Suprapubic skin (tissue), 4 donors: ENCODE results near the gene OR7C1. TPM values are rescaled to one million over a fixed set of nuclear protein-coding genes. Genes with fewer than 3 reads are reported as not detected.
"Not testable (repeated sequence)": the region's sequence is repeated elsewhere in the genome, so short reads cannot be mapped to it uniquely, and the experiment has no call there.

Experiments used
- DNase-seq, 2 donors: peaks; one replicate each; pipeline ENCODE4 v3.0.0-alpha.2; 2019; ENCODE audit warnings: low spot score in 2 of 2
- H3K27ac ChIP-seq: fragments of 200-600 bp; sonication (generic); one replicate; pipeline ENCODE4 v1.5.1; 2019
- H3K27me3 ChIP-seq: fragments of 200-600 bp; sonication (generic); one replicate; pipeline ENCODE4 v1.5.1; 2019
- H3K36me3 ChIP-seq: fragments of 200-600 bp; sonication (generic); one replicate; pipeline ENCODE4 v1.5.1; 2019
- H3K4me1 ChIP-seq: fragments of 200-600 bp; sonication (generic); one replicate; pipeline ENCODE4 v1.5.1; 2019
- H3K4me3 ChIP-seq: fragments of 200-600 bp; sonication (generic); one replicate; pipeline ENCODE4 v1.5.1; 2019; ENCODE audit warnings: mild to moderate bottlenecking
- H3K9me3 ChIP-seq: fragments of 200-600 bp; sonication (generic); one replicate; pipeline ENCODE4 v1.5.1; 2019
- EP300 ChIP-seq: sonication (generic); formaldehyde crosslinking; IDR thresholded peaks from one replicate; pipeline ENCODE4 v1.6.1; 2017; ENCODE audit warnings: antibody characterized with exemption
- POLR2A ChIP-seq, 2 donors: fragments of 450-650 bp; IDR thresholded peaks; one replicate each; pipeline ENCODE4 v1.6.1; 2017; ENCODE audit warnings: antibody characterized with exemption in 2 of 2, mild to moderate bottlenecking in 2 of 2, moderate library complexity in 2 of 2
- POLR2AphosphoS5 ChIP-seq, 3 donors: sonication (generic); formaldehyde crosslinking; IDR thresholded peaks; one replicate each; pipeline ENCODE4 v1.6.1; 2017; ENCODE audit warnings: antibody characterized with exemption in 3 of 3
- WGBS: methylation state at CpG from one replicate; pipeline ENCODE4 v1.1.5; 2018; 5-methylcytosine and 5-hydroxymethylcytosine counted together
- total RNA-seq, 4 donors: library from RNA; depleted of rRNA; stranded (reverse); fragments of >200 nt; gene quantifications; one replicate each; pipeline ENCODE4 v1.1.0, GENCODE V29; 2016
- TF ChIP-seq, protein P1 (sequence below), 2 donors: fragments of 200-600 bp in 1 of 2; fragments of 450-650 bp in 1 of 2; sonication (generic) in 1 of 2; IDR thresholded peaks; one replicate each; pipeline ENCODE4 v1.5.1; 2016 to 2019; ENCODE audit warnings: antibody characterized with exemption in 2 of 2, mild to moderate bottlenecking in 1 of 2, moderate library complexity in 1 of 2

The OR7C1 gene
- total RNA-seq, 4 donors from 2014 or later, result 4.4 to 11.2 (median 5.1) TPM

DNA sequence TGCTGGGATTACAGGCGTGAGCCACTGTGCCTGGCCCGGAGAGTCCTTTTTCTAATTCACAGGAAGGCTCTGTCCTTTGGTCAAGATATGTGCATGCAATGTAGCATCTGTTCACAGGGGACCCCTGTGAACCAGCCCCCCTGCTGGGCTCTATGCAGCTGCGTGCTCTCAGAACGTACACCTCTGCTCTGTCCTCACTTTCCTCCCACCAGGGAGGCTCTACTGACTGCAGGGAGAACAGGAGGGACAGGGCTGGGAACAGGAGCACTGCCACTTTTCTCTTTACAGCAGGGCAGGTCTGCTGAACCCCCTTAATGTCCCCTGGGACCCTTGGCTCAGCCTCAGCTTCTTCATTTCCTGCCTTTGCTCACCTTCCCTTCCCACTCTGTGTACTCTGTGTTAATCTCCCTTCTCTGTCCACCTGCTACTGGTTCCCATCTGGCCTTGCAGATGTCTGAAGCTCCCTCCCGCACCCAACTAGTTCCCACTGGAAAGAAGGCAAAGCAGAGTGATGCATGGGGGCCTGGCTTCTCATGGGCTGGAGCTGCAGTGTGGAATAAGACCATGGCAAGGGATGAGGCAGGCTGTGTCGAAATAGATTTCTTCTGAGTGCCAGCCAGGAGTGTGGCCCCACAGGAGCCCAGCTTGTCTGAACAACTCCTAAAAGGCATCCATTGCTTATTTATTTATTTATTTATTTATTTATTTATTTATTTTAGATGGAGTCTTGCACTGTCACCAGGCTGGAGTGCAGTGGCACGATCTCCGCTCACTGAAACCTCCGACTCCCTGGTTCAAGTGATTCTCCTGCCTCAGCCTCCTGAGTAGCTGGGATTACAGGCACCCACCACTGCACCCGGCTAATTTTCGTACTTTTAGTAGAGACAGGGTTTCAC lies 63.8 kb downstream of the OR7C1 start:
- H3K9me3 ChIP-seq, result no peaks in the 10 kb centered on the region
- peaks cover 3% of the 10 kb centered on the region for H3K4me1 ChIP-seq
- H3K27ac ChIP-seq, result no peak overlapping the region
- H3K4me3 ChIP-seq, result no peak overlapping the region
- H3K36me3 ChIP-seq, result peaks cover 6% of the 10 kb centered on the region
- peak in 1 of 2 donors; percentile 65 for DNase-seq
- TF ChIP-seq POLR2AphosphoS5 (IDR thresholded peaks at IDR 0.05), result no peak
- no peak for TF ChIP-seq EP300
- TF ChIP-seq, protein P1, sequence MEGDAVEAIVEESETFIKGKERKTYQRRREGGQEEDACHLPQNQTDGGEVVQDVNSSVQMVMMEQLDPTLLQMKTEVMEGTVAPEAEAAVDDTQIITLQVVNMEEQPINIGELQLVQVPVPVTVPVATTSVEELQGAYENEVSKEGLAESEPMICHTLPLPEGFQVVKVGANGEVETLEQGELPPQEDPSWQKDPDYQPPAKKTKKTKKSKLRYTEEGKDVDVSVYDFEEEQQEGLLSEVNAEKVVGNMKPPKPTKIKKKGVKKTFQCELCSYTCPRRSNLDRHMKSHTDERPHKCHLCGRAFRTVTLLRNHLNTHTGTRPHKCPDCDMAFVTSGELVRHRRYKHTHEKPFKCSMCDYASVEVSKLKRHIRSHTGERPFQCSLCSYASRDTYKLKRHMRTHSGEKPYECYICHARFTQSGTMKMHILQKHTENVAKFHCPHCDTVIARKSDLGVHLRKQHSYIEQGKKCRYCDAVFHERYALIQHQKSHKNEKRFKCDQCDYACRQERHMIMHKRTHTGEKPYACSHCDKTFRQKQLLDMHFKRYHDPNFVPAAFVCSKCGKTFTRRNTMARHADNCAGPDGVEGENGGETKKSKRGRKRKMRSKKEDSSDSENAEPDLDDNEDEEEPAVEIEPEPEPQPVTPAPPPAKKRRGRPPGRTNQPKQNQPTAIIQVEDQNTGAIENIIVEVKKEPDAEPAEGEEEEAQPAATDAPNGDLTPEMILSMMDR (IDR thresholded peaks at IDR 0.05), result no peak
- TF ChIP-seq POLR2A (IDR thresholded peaks at IDR 0.05), result no peak
- H3K27me3 ChIP-seq, result no peaks in the 10 kb centered on the region
- 83% methylated on average over 11 of the region's 11 CpGs for WGBS

DNA sequence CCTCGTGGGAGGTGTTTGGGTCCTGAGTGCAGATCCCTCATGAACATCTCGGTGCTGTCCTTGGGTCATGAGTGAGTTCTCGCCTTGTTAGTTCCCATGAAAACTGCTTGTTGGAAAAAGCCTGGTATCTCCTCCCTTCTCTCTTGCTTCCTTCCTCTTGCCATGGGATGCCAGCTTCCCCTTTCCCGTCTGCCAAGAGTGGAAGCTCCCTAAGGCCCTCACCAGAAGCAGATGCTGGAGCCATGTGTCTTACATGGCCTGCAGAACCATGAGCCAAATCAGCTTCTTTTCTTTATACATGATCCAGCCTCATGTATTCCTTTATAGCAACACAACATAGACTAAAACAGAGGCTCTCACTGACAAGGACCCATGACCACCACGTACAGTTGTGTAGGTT lies 64.8 kb downstream of the OR7C1 start:
- Histone ChIP-seq H3K4me3 (no peak overlapping the region), H3K27ac (no peak overlapping the region), H3K36me3 (peaks cover 6% of the 10 kb centered on the region), H3K27me3 (no peaks in the 10 kb centered on the region), H3K4me1 (no peaks in the 10 kb centered on the region), H3K9me3 (no peaks in the 10 kb centered on the region)
- DNase-seq, result peak in 1 of 2 donors; percentile 29
- 82% methylated on average over 5 of the region's 5 CpGs for WGBS
- no peak for TF ChIP-seq EP300
- TF ChIP-seq, protein P1 (IDR thresholded peaks at IDR 0.05), result no peak
- no peak for TF ChIP-seq POLR2A (IDR thresholded peaks at IDR 0.05)
- no peak for TF ChIP-seq POLR2AphosphoS5 (IDR thresholded peaks at IDR 0.05)

DNA sequence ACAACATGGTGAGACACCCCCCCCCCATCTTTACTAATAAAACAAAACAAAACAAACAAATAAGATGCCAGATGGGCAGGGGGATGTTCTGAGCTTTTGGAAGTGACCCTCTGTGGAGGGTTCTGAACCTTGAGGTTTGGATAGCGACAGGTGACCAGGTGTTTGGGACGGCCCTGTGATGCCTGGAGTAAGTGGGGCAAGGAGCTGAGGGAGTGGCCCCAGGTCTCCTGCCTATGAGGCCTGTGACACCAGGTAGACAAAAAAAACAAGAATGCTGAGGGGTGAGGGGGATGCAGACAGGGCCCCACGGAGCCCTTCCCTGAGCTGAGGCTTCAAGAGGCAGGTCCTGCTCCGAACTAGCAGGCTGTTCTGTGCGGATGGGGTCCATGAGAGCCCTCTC lies 65.8 kb downstream of the OR7C1 start:
- Histone ChIP-seq H3K36me3 (peaks cover 6% of the 10 kb centered on the region), H3K9me3 (no peaks in the 10 kb centered on the region), H3K4me3 (no peak overlapping the region), H3K4me1 (no peaks in the 10 kb centered on the region), H3K27me3 (no peaks in the 10 kb centered on the region), H3K27ac (no peak overlapping the region)
- DNase-seq, result peak in 1 of 2 donors; percentile 49
- no peak for TF ChIP-seq POLR2AphosphoS5 (IDR thresholded peaks at IDR 0.05)
- TF ChIP-seq, protein P1 (IDR thresholded peaks at IDR 0.05), result no peak
- no peak for TF ChIP-seq EP300
- no peak for TF ChIP-seq POLR2A (IDR thresholded peaks at IDR 0.05)
- 74% methylated on average over 5 of the region's 5 CpGs for WGBS

DNA sequence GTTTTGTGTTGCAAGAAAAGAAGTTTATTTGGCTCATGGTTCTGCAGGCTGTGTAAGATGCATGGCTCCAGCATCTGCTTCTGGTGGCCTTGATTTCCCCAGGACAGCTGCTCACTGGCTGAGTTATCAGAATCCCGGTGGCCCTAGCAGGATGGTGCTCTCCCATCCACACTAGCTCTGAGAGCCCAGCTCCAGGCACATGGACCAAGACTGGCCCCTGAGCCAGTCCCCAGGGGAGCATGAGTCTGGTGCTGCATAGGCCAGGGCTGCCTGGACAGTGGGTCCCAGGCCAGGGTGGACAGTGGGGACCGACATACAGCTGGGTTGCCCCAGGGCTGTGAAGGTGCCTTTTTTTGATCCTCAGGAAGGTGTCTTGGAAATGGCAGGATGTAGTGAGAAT lies 67.0 kb downstream of the OR7C1 start:
- no peaks in the 10 kb centered on the region for H3K4me1 ChIP-seq
- no peaks in the 10 kb centered on the region for H3K27me3 ChIP-seq
- TF ChIP-seq, protein P1 (IDR thresholded peaks at IDR 0.05), result no peak
- TF ChIP-seq EP300 (no peak), POLR2AphosphoS5 (IDR thresholded peaks at IDR 0.05) (no peak), POLR2A (IDR thresholded peaks at IDR 0.05) (no peak)
- DNase-seq, result peak; percentile 31 to 37
- H3K36me3 ChIP-seq, result peaks cover 6% of the 10 kb centered on the region
- no peak overlapping the region for H3K27ac ChIP-seq
- no peaks in the 10 kb centered on the region for H3K9me3 ChIP-seq
- H3K4me3 ChIP-seq, result no peak overlapping the region
- 88% methylated on average over 2 of the region's 2 CpGs for WGBS

DNA sequence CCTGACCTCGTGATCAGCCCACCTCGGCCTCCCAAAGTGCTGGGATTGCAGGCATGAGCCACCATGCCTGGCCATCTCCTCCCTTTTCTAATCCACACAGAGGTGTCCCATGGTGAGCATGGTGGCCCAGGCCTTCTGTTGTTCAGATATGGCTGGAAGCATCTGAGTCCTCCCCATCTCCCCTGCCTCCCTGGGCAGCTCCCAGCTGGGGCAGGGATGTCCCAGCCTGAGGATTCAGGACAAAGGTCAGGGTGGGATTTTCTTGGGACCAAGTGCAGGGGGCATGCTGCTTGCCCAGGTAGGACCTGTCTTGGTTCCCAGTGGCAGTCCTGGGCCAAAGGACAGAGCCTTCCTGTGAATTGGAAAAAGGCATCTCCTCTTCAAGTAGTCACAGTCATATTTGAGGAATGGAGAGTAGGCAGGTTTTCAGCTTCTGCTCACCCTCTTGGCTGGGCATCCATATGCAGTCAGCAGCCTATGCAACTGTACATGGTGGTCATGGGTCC lies 67.5 kb downstream of the OR7C1 start:
- DNase-seq, result peak; percentile 34
- Histone ChIP-seq H3K9me3 (no peaks in the 10 kb centered on the region), H3K4me3 (no peak overlapping the region), H3K27me3 (no peaks in the 10 kb centered on the region), H3K4me1 (no peaks in the 10 kb centered on the region), H3K27ac (no peak overlapping the region), H3K36me3 (peaks cover 6% of the 10 kb centered on the region)
- 89% methylated on average over 2 of the region's 2 CpGs for WGBS
- no peak for TF ChIP-seq POLR2A (IDR thresholded peaks at IDR 0.05)
- TF ChIP-seq POLR2AphosphoS5 (IDR thresholded peaks at IDR 0.05), result no peak
- TF ChIP-seq EP300, result no peak
- TF ChIP-seq, protein P1 (IDR thresholded peaks at IDR 0.05), result no peak

DNA sequence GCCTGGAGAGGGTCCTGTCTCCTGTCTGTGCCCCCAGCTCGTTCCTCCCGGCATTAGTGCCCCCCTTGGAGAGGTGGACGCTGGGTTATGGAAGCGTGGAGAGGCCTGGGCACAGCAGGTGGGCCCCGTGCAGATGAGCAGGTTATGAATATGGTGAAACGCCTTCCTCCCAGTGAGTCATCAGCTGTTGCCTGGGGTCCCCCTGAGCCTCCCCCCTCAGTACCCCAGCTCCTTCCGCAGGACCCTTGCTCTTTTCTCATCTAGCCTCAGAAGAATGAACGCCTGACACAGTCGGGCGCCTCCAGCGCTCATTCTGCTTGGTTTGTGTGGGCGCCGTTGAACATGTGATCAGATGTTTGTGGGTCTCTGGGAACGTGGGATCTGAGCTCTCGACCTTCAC lies 69.1 kb downstream of the OR7C1 start:
- not testable (repeated sequence) for H3K27me3 ChIP-seq, H3K9me3 ChIP-seq, H3K4me3 ChIP-seq, H3K27ac ChIP-seq, H3K36me3 ChIP-seq, H3K4me1 ChIP-seq
- 92% methylated on average over 13 of the region's 15 CpGs for WGBS
- peak; percentile 17 to 44 for DNase-seq

DNA sequence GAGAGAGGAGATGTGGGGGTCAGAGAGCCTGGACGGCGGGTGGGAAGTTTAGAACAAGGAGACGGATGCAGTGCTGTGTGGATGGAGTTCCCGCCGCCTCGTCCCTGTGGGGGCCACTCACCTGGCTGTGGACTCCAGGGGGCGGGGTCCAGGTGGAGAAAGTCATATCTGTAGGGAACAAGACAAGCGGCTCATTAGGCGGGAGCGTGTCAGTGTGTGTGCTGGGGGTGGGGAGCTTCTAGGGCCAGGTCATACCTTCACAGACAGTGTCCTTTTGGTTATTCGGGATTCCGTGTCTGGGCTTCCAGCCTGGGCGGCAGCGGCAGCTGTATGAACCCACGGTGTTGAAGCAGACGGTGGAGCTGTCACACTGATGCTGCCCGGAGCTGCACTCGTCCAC lies 69.6 kb downstream of the OR7C1 start:
- WGBS, result 90% methylated on average over 11 of the region's 18 CpGs
- not testable (repeated sequence) for H3K4me3 ChIP-seq, H3K4me1 ChIP-seq, H3K27me3 ChIP-seq, H3K9me3 ChIP-seq, H3K27ac ChIP-seq, H3K36me3 ChIP-seq
- peak; percentile 41 to 56 for DNase-seq
